HepG2 (cell line): Measurements from ENCODE around the gene EXTL1. TPM values are rescaled to one million over a fixed set of nuclear protein-coding genes. Genes with fewer than 3 reads are reported as not detected.

Experiments used
- AGO2 ChIP-seq: fragments of 200-400 bp; formaldehyde crosslinking; optimal IDR thresholded peaks from 2 replicates; pipeline ENCODE3; 2017; ENCODE audit warnings: mild to moderate bottlenecking, low read depth, low read length, moderate library complexity
- CENPX ChIP-seq: sonication (generic); formaldehyde crosslinking; IDR thresholded peaks from 2 replicates; pipeline ENCODE4 v1.9.0; 2021; ENCODE audit warnings: mild to moderate bottlenecking, missing genetic modification reagents, moderate library complexity
- IRF2 ChIP-seq: IDR thresholded peaks from 2 replicates; pipeline ENCODE4 v1.6.1; 2018; ENCODE audit warnings: missing genetic modification reagents, missing compliant biosample characterization
- JUND ChIP-seq: sonication (generic); formaldehyde crosslinking; IDR thresholded peaks from 2 replicates; pipeline ENCODE4 v1.8.0; 2022; ENCODE audit warnings: mild to moderate bottlenecking, missing genetic modification reagents
- KDM2A ChIP-seq: sonication (generic); formaldehyde crosslinking; IDR thresholded peaks from 2 replicates; pipeline ENCODE4 v1.4.0; 2020; ENCODE audit warnings: low read depth, missing genetic modification reagents, borderline replicate concordance
- NONO ChIP-seq, 2 experiments: fragments of 450-650 bp in 1 of 2; sonication (generic) in 1 of 2; formaldehyde crosslinking in 1 of 2; IDR thresholded peaks in 1 of 2; conservative IDR thresholded peaks in 1 of 2; 2 replicates each; pipeline versions ENCODE4 v1.6.1 to v1.8.0; 2017 to 2022; ENCODE audit warnings: mild to moderate bottlenecking in 1 of 2, missing genetic modification reagents in 1 of 2, moderate library complexity in 1 of 2
- POLR2A ChIP-seq, 2 experiments: IDR thresholded peaks; 2 replicates each; pipeline ENCODE4 v1.6.1; 2011; ENCODE audit warnings: low read depth in 2 of 2, low read length in 2 of 2, mild to moderate bottlenecking in 1 of 2, moderate library complexity in 1 of 2; ENCODE audit not compliant: insufficient read depth in 1 of 2
- RAD21 ChIP-seq: fragments of 450-650 bp; formaldehyde crosslinking; IDR thresholded peaks from 2 replicates; pipeline ENCODE4 v1.5.0; 2020; ENCODE audit warnings: mild to moderate bottlenecking
- SALL1 ChIP-seq: sonication (generic); formaldehyde crosslinking; IDR thresholded peaks from 2 replicates; pipeline ENCODE4 v1.8.0; 2022; ENCODE audit warnings: mild to moderate bottlenecking, missing genetic modification reagents
- SIX4 ChIP-seq: sonication (generic); formaldehyde crosslinking; IDR thresholded peaks from 2 replicates; pipeline ENCODE4 v1.4.0; 2020; ENCODE audit warnings: missing genetic modification reagents
- USF2 ChIP-seq, 2 experiments: sonication (generic) in 1 of 2; formaldehyde crosslinking in 1 of 2; IDR thresholded peaks; 2 replicates each; pipeline versions ENCODE4 v1.5.1 to v1.6.1; 2011 to 2020; ENCODE audit warnings: borderline replicate concordance in 1 of 2, low read depth in 1 of 2, low read length in 1 of 2, mild to moderate bottlenecking in 1 of 2, missing genetic modification reagents in 1 of 2, moderate library complexity in 1 of 2
- ZBTB7B ChIP-seq: sonication (generic); formaldehyde crosslinking; IDR thresholded peaks from 2 replicates; pipeline ENCODE4 v1.4.0; 2020; ENCODE audit warnings: missing genetic modification reagents
- ZNF354B ChIP-seq: sonication (generic); formaldehyde crosslinking; IDR thresholded peaks from 2 replicates; pipeline ENCODE4 v1.8.0; 2022; ENCODE audit warnings: mild to moderate bottlenecking, missing genetic modification reagents
- ZNF580 ChIP-seq: IDR thresholded peaks from 2 replicates; pipeline ENCODE4 v1.6.1; 2016; ENCODE audit warnings: low read depth, borderline replicate concordance
- ZNF629 ChIP-seq: sonication (generic); formaldehyde crosslinking; conservative IDR thresholded peaks from 2 replicates; pipeline ENCODE4 v1.5.0; 2020; ENCODE audit warnings: missing genetic modification reagents
- ZNF790 ChIP-seq: sonication (generic); formaldehyde crosslinking; IDR thresholded peaks from 2 replicates; pipeline ENCODE4 v1.8.0; 2022; ENCODE audit warnings: missing genetic modification reagents, mild to moderate bottlenecking, borderline replicate concordance
- polyA plus RNA-seq, 8 experiments: library from polyadenylated mRNA; depleted of rRNA in 3 of 8; stranded (reverse) in 7 of 8; unstranded in 1 of 8; fragments of >200 nt; fragmentation: Illumina TruSeq in 4 of 8; extraction: Trizol in 4 of 8; gene quantifications; 2 replicates each; pipeline versions ENCODE4 v1.2.1 to v1.2.3, GENCODE V29; 2011 to 2016; ENCODE audit warnings: low read depth in 4 of 8, missing spikeins in 1 of 8, mixed read lengths in 1 of 8; ENCODE audit not compliant: insufficient read depth in 1 of 8
- total RNA-seq, 5 experiments: library from RNA; depleted of rRNA; stranded (reverse); fragments of >200 nt; fragmentation: Illumina TruSeq; extraction: Trizol; gene quantifications; 2 replicates each; pipeline ENCODE4 v1.2.3, GENCODE V29; 2016; ENCODE audit warnings: low read depth in 1 of 5
- TF ChIP-seq, protein P1 (sequence below), 2 experiments: sonication (generic) in 1 of 2; formaldehyde crosslinking in 1 of 2; IDR thresholded peaks; 2 replicates each; pipeline versions ENCODE4 v1.6.1 to v1.9.0; 2014 to 2022; ENCODE audit warnings: antibody characterized with exemption in 1 of 2, borderline replicate concordance in 1 of 2, inconsistent platforms in 1 of 2, low read depth in 1 of 2, missing genetic modification reagents in 1 of 2

The EXTL1 gene
- total and polyA plus RNA-seq, 2 of the 13 experiments (the other 11 are each of a cell fraction or from before 2014, with no cell fraction given): 0.35 to 1.0 TPM

DNA sequence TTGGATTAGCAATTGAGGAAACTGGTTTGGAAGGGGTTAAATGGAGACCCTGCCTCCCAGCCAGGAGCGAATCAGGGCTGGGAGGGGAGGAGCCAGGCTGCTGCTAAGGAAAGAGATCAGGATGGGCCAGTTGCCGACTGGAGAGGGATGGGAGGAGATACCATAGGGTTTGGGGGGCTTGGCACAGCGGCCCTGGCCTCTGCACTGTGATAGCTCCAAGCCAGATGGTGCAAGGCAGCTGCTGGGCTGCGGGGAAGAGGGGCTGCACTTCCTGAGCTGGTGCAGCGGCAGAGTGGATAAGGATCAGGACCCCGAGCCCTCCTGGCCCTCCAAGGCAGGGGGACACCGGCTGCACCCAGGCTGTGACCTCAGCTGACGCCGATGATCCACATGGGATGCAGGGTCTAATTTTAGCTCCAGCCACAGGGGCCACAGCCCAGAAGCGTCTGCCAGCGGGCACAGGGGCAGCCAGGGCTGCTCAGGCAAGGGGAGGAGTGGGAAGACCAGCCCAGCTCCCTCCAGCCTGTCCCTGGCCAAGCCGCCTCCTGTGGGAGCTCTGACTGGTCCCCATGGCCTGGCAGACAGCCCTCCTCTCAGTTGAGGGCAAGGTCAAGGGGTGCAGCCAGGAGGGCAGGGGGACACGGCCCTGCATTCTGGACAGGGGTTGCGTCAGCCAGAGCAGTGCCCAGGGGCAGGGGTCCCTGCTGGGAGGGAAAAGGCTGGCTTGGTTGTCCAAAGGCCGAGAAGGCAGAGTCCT lies at the start of gene EXTL1 (continued):
- TF ChIP-seq USF2 (IDR thresholded peaks at IDR 0.05; ENCODE audit: low read depth, low read length) (no peak), USF2 (CRISPR knock-in tag; IDR thresholded peaks at IDR 0.05; ENCODE audit: borderline replicate concordance) (no peak), IRF2 (CRISPR knock-in tag) (no peak), ZBTB7B (CRISPR knock-in tag) (0 out of 2 replicates have a peak, but pooled peaks have one; percentile 10), SALL1 (CRISPR knock-in tag) (peak; percentile 35), ZNF790 (CRISPR knock-in tag) (no peak), NONO (IDR thresholded peaks at IDR 0.05) (no peak), NONO (CRISPR knock-in tag; conservative IDR thresholded peaks at IDR 0.05) (peak; percentile 56), KDM2A (peak; percentile 32; the same call in 1 of the 2 replicates), SIX4 (no peak), ZNF354B (CRISPR knock-in tag) (no peak), ZNF629 (CRISPR knock-in tag) (no peak), ZNF580 (CRISPR knock-in tag) (no peak), JUND (0 out of 2 replicates have a peak, but pooled peaks have one; percentile 48), RAD21 (CRISPR knock-in tag) (no peak), CENPX (no peak), AGO2 (peak; percentile 34), POLR2A (IDR thresholded peaks at IDR 0.05; ENCODE audit: insufficient read depth in 1 of 2, low read depth in 2 of 2, low read length in 2 of 2) (peak in 1 of 2 experiments; percentile 75; a peak in 2 of 4 replicates)
- TF ChIP-seq, protein P1, sequence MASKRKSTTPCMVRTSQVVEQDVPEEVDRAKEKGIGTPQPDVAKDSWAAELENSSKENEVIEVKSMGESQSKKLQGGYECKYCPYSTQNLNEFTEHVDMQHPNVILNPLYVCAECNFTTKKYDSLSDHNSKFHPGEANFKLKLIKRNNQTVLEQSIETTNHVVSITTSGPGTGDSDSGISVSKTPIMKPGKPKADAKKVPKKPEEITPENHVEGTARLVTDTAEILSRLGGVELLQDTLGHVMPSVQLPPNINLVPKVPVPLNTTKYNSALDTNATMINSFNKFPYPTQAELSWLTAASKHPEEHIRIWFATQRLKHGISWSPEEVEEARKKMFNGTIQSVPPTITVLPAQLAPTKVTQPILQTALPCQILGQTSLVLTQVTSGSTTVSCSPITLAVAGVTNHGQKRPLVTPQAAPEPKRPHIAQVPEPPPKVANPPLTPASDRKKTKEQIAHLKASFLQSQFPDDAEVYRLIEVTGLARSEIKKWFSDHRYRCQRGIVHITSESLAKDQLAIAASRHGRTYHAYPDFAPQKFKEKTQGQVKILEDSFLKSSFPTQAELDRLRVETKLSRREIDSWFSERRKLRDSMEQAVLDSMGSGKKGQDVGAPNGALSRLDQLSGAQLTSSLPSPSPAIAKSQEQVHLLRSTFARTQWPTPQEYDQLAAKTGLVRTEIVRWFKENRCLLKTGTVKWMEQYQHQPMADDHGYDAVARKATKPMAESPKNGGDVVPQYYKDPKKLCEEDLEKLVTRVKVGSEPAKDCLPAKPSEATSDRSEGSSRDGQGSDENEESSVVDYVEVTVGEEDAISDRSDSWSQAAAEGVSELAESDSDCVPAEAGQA (IDR thresholded peaks at IDR 0.05; ENCODE audit: low read depth): no peak
- TF ChIP-seq, protein P1 (CRISPR knock-in tag; IDR thresholded peaks at IDR 0.05; ENCODE audit: borderline replicate concordance): no peak
